Neural progenitor cell (in vitro differentiated cells): ENCODE measurements around the gene LSM10.

ENCODE experiments used
- EZH2 ChIP-seq: fragments of 200-600 bp; sonication (generic); IDR thresholded peaks from 2 replicates; pipeline ENCODE4 v1.6.1; 2017; ENCODE audit warnings: antibody characterized with exemption, mild to moderate bottlenecking, moderate library complexity
- EZH2phosphoT487 ChIP-seq: fragments of 200-600 bp; sonication (generic); IDR thresholded peaks from 2 replicates; pipeline ENCODE4 v1.6.1; 2017; ENCODE audit warnings: antibody characterized with exemption
- TF ChIP-seq, protein P1 (sequence below): fragments of 200-600 bp; sonication (generic); IDR thresholded peaks from 2 replicates; pipeline ENCODE4 v1.5.1; 2017; ENCODE audit warnings: antibody characterized with exemption, mild to moderate bottlenecking

DNA sequence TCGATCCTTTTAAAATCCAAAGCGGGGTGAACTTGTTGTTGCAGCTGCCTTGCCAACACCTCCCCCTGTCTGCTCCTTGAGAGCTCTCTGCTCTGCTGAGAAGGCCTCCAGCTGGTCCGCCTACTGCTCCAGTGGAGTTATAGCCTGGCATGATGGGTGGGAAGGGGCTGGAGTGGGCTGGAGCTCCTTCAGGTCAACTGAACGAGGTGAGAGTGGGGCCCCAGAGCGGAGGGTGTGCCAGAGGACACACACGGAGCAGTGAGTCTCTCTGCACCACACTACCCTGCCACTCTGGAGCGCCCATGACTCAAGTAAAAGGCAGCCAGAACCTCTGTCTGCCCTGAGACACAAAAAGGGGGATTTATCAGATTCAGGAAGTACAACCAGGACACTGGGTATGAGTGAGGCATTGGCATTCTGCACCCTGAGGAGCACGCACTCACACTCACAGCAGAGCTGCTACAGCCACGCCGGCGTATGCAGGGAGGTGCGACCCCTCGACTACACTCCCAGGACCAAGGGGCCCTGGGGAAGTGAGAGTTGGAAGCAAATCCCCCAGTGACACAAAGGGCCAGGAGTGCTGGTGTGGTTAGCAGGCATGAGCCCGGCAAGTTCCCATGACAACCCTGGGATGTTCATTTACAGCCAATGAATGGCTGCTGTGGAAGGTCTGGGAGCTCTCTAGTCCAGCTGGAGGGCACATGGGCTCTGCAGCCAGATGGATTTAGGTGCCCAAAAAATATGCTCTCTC is 46.3 kb downstream of the LSM10 start:
- TF ChIP-seq, protein P1, sequence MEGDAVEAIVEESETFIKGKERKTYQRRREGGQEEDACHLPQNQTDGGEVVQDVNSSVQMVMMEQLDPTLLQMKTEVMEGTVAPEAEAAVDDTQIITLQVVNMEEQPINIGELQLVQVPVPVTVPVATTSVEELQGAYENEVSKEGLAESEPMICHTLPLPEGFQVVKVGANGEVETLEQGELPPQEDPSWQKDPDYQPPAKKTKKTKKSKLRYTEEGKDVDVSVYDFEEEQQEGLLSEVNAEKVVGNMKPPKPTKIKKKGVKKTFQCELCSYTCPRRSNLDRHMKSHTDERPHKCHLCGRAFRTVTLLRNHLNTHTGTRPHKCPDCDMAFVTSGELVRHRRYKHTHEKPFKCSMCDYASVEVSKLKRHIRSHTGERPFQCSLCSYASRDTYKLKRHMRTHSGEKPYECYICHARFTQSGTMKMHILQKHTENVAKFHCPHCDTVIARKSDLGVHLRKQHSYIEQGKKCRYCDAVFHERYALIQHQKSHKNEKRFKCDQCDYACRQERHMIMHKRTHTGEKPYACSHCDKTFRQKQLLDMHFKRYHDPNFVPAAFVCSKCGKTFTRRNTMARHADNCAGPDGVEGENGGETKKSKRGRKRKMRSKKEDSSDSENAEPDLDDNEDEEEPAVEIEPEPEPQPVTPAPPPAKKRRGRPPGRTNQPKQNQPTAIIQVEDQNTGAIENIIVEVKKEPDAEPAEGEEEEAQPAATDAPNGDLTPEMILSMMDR = no peak
- TF ChIP-seq EZH2 (no peak), EZH2phosphoT487 (no peak)
